HG02938 (cell line): ENCODE data around the gene USP6NL.
"Not testable (repeated sequence)": the region's sequence is repeated elsewhere in the genome, so short reads cannot be mapped to it uniquely, and the experiment has no call there.

Source experiments
- ATAC-seq: cut with Tn5 transposase; IDR thresholded peaks from one replicate; pipeline ENCODE4 v1.9.1; 2021; ENCODE audit warnings: mild to moderate bottlenecking, moderate library complexity; ENCODE audit not compliant: unreplicated experiment

USP6NL gene

GRCh38 chr10:11521860-11522259 is 89.6 kb downstream of the USP6NL start:
- no peak for ATAC-seq

DNA sequence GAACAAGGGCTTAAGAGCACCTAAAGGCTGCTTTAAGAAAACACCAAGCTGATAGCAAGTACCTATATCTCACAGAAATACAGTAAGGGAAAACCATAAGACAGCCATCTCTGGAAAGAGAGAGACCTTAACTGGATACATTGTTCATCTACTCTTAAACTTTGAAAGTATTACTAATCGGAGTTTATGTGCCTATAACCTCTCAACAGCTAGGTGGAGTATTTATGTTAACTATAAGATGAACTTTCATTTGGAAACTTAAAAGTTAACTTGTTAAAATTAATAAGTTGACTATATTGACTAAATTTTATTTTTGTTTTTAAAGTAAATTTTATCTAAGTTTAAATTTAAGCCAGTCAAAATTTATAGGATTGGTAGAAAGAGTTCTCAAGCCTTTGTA is 90.6 kb downstream of the USP6NL start:
- ATAC-seq: no peak

GRCh38 chr10:11517150-11517549 is 94.3 kb downstream of the USP6NL start:
- peak; percentile 47 for ATAC-seq

DNA sequence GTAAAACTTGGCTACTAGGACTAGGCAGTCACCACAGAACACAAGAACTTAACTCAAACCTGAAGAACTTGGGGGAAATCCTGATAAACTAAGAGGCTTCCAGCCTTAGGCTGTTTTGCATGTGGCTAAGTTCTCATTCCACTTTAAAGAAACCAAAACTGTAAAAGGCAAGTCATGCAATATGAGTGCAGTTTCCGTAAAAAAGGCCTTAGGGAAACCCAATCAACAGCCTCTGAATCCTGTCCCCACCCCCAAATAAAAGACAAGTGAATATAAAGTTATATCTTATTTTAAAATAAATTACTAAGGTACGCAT is 95.1 kb downstream of the USP6NL start:
- peak; percentile 45 for ATAC-seq

- peak; percentile 48 for ATAC-seq
Measured at GRCh38 chr10:11515596-11516430, 95.6 kb downstream of the USP6NL start.

DNA sequence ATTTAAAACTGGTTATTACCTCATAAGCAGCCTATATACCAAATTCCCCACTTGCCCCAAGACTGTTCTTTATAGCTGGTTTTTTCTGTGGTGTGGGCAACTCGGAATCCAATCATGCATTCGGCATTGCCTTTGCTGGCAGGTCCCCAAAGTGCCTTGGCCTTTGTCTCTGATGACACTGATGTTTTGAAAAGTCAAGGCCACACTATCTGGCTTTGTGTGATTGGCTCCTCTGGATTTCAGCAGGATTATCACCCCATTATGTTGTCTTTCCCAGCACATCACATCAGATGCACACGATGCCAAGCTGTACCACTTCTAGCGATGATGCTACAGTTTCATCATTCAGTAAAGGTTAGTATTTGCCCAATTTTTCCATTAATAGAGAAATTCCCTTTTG is 97.7 kb downstream of the USP6NL start:
- ATAC-seq: no peak

DNA sequence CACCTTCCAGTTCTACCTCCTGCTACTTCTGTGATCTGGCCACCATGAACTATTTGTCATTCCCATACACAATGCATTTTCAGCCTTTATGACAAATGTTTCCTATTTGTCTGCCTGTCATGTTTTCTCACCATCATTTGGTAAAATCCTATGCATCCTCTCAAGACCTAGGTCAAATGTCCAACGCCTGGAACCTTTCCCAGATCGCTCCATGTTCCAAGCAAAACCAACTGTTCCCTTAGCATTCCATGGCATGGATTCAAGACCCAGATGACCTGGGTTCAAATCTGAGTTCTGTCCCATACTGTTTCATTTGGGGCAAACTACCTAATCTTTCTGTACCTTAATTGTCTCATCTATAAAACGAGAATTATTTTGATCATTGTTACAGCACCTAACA is 98.9 kb downstream of the USP6NL start:
- ATAC-seq: no peak

DNA sequence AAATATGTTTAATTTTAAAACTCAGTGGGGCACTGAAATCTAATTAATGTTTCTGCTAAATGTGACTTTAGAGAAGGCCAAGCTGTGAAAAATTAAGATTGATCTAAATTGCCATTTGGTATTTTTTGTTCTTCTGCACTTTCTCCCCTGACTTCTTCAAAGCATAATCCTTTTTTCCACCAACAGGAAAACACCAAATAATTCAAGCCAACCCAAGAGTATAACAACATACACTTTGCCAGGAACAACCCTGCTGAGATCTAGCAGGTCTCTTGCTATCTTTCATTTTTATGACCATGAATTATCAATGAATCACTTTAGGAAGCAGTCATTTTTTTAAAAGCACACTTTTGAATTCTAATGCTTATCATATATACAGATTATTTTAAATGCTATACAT is 100.1 kb downstream of the USP6NL start:
- ATAC-seq: no peak

GRCh38 chr10:11510736-11511135 is 100.7 kb downstream of the USP6NL start:
- no peak for ATAC-seq

GRCh38 chr10:11510281-11510680 is 101.2 kb downstream of the USP6NL start:
- no peak for ATAC-seq

DNA sequence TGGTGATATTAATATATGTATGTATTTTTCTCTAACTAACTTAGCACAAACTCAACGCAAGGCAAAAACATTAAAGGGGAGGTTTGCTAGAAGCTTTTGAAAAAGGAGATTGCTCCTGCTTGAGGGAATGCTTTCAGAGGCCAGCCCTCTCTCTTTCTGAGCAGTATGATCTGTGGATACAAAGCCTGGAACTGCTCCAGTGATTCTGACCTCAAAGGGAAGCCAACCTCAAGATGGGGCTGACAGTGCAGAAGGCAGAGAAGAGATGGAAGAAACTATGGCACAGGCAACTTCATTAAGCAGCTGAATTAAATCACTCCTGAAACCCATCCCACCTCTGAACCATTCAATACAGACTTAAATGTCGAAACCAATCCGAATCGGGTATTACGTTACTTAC is 102.4 kb downstream of the USP6NL start:
- no peak for ATAC-seq

DNA sequence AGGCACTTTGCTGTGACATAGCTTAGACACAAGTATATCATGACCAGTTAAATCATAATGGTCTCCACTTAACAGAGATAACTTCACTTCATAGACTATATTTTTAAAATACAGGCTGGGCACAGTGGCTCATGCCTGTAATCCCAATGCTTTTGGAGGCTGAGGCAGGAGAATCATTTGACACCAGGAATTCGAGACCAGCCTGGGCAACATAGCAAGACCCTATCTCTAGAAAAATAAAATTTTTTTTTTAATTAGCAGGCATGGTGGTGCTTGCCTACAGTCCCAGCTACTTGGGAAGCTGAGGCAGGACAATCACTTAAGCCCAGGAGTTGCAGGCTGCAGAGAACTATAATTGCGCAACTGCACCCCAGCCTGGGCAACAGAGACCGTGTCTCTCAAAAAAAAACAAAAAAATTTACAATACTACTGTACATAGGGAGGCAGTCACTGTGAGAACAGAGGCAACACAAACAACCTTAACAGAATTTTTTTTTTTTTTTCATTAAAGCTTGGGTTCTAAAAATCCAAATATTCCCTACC is 105.1 kb downstream of the USP6NL start:
- ATAC-seq: no peak

DNA sequence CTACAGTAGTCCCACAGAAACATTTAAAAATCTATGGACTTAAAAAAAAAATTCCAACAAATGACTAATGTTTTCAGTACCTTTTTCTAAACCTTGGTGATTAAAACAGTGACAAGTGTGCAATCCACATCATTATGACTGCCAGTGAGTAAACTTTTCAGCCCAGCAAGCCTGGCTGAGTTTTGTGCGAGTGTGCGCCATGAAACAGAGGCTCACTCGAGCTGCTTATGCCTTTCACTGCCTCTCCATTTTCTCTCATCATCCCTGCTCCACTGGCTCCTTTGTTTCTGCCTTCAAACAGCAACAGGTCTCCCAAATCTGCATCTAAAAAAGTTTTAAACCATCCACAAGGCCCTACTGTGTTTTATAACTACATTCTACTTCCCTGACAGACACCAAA is 105.8 kb downstream of the USP6NL start:
- peak; percentile 62 for ATAC-seq

DNA sequence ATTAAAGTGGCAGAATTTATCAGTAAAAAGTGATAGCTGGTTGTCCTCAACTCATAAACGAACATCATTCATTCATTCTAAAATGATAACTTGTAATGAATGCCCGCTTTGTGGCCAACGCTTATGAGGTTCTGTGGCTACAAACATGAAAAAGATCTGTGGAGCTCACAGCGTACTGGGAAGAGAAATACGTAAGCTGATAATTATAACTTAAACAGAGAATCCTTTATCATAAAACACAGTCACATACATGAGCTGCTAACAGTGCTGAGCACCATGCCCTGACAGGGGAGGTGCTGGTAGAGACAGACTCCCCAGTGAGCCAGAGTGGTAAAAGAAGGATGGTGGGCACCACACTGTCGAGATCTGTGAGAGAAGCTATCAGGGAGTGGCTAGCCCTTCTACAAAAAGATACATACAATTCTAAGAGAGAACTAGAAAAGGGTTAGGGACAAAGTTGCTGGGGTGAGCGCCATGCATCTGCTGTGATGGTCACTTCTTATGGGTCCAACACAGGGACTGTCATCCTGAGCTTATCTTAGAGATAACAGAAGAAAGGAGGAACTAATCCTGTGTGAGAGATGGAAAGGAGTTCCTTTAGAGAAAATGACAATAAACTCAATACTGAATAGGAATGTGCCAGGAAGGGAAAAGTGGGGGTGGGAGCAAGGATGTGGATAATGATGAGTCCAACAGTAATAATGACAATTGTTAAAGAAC is 106.7 kb downstream of the USP6NL start:
- no peak for ATAC-seq

DNA sequence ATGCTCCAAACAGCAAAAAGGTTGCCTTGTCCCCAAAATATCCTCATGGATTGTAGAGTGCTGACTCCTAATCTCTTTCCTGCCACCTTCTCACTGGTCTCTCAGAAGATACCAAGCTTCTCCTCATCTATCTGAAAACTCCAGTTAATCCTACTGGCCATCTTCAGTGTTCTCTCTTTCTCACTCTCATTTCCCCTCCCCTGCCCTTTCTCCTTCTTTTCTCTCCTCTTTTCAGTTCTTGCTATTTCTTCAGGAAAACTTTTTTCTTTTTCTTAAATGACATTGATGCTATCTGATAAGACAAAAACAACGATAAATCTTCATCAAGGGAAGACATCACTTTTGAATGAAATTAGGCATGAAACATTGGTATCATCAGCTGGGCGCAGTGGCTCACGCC is 109.8 kb downstream of the USP6NL start:
- no peak for ATAC-seq

- peak; percentile 59 for ATAC-seq
Measured at GRCh38 chr10:11499425-11500071, 111.9 kb downstream of the USP6NL start.

- ATAC-seq: no peak
Measured at GRCh38 chr10:11498399-11498798, 113.1 kb downstream of the USP6NL start.

- not testable (repeated sequence) for ATAC-seq
Measured at GRCh38 chr10:11494923-11495322, 116.5 kb downstream of the USP6NL start.

- ATAC-seq: no peak
Measured at GRCh38 chr10:11493646-11494045, 117.8 kb downstream of the USP6NL start.

- no peak for ATAC-seq
Measured at GRCh38 chr10:11491087-11491486, 120.4 kb downstream of the USP6NL start.

GRCh38 chr10:11489591-11489990 is 121.9 kb downstream of the USP6NL start:
- ATAC-seq: no peak

DNA sequence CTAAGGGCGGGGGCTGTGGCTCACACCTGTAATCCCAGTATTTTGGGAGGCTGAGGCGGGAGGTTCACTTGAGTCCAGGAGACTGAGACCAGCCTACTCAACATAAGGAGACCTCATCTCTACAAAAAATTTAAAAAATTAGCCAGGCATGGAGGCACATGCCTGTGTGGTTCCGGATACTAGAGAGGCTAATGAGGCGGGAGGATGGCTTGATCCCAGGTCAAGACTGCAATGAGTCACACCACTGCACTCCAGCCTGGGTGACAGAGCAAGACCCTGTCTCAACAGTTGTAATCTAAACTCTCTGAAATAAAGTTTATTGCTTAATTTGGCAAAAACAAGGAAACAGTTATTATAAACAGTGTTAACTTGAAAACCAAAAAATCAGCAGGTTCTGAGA is 123.3 kb downstream of the USP6NL start:
- no peak for ATAC-seq
